Astrocyte (in vitro differentiated cells and primary cell): ENCODE data around the gene VWF.

Source experiments
- EZH2 ChIP-seq: IDR thresholded peaks from 2 replicates; pipeline ENCODE4 v1.6.1; 2012; ENCODE audit warnings: mild to moderate bottlenecking, low read length, inconsistent platforms; ENCODE audit not compliant: insufficient read depth
- TF ChIP-seq, protein P1 (sequence below): IDR thresholded peaks from 2 replicates; pipeline ENCODE4 v1.5.1; 2011; ENCODE audit warnings: low read depth, mild to moderate bottlenecking, inconsistent platforms, low read length, moderate library complexity; ENCODE audit not compliant: insufficient read depth

GRCh38 chr12:5899675-5900074 is 224.8 kb downstream of the VWF start:
- TF ChIP-seq, protein P1, sequence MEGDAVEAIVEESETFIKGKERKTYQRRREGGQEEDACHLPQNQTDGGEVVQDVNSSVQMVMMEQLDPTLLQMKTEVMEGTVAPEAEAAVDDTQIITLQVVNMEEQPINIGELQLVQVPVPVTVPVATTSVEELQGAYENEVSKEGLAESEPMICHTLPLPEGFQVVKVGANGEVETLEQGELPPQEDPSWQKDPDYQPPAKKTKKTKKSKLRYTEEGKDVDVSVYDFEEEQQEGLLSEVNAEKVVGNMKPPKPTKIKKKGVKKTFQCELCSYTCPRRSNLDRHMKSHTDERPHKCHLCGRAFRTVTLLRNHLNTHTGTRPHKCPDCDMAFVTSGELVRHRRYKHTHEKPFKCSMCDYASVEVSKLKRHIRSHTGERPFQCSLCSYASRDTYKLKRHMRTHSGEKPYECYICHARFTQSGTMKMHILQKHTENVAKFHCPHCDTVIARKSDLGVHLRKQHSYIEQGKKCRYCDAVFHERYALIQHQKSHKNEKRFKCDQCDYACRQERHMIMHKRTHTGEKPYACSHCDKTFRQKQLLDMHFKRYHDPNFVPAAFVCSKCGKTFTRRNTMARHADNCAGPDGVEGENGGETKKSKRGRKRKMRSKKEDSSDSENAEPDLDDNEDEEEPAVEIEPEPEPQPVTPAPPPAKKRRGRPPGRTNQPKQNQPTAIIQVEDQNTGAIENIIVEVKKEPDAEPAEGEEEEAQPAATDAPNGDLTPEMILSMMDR: no peak
- no peak for TF ChIP-seq EZH2
